ENCODE results near the gene USP35. TPM values are rescaled to one million over a fixed set of nuclear protein-coding genes. Genes with fewer than 3 reads are reported as not detected.
A peak's percentile ranks its signal among the peaks of the same experiment; 100 is the strongest.

The USP35 gene
- polyA plus RNA-seq, 2 of the 4 experiments (the other 2 are of a cell fraction) = 3.8 to 5.8 TPM

GRCh38 chr11:78194490-78194889, 5.8 kb downstream of the USP35 start:
- ChIA-PET POLR2A (no interaction called here), CTCF (interaction anchor here (2.1 kb wide), 1 partner anchor 370 kb away, joined by 5 read pairs; no protein-coding TSS in a partner anchor)
- FAIRE-seq (no peak), ATAC-seq (no peak), DNase-seq (ENCODE audit: low read depth in 1 of 2, low spot score in 1 of 2) (no peak)
- no peak overlapping the region for H3K27ac ChIP-seq
- no peak overlapping the region for H3K4me3 ChIP-seq
- WGBS (ENCODE audit: missing lambda C conversion rate) = 89% methylated on average over 3 of the region's 3 CpGs
- no peaks in the 10 kb centered on the region for H3K9me3 ChIP-seq
- peaks cover 15% of the 10 kb centered on the region for H3K4me1 ChIP-seq
- no peak overlapping the region for H3K4me2 ChIP-seq
- TF ChIP-seq POLR2A (IDR thresholded peaks at IDR 0.05; ENCODE audit: low read length) (no peak), KDM5A (IDR thresholded peaks at IDR 0.05) (no peak), ZFP36 (IDR thresholded peaks at IDR 0.05; ENCODE audit: borderline replicate concordance, partially characterized antibody) (no peak), ZSCAN20 (CRISPR knock-in tag; IDR thresholded peaks at IDR 0.05) (no peak), NFE2L2 (conservative IDR thresholded peaks at IDR 0.05; ENCODE audit: low read length) (no peak)

- Histone ChIP-seq H3K27ac (no peak overlapping the region), H3K4me1 (peaks cover 5% of the 10 kb centered on the region; the same call in 1 of the 3 replicates), H3K4me3 (no peak overlapping the region), H3K9me3 (no peaks in the 10 kb centered on the region), H3K4me2 (no peak overlapping the region)
- no peak for DNase-seq (ENCODE audit: low read depth in 1 of 2, low spot score in 1 of 2)
- ATAC-seq = no peak
- POLR2A ChIA-PET = no interaction called here
- FAIRE-seq = no peak
- TF ChIP-seq EHF (CRISPR knock-in tag; IDR thresholded peaks at IDR 0.05) (no peak), KDM1A (IDR thresholded peaks at IDR 0.05; ENCODE audit: low read depth) (peak; percentile 54; the same call in 1 of the 2 replicates), NFE2L2 (conservative IDR thresholded peaks at IDR 0.05; ENCODE audit: low read length) (no peak), HES2 (IDR thresholded peaks at IDR 0.05) (no peak), MAFK (IDR thresholded peaks at IDR 0.05; ENCODE audit: partially characterized antibody) (no peak), RCOR1 (IDR thresholded peaks at IDR 0.05; ENCODE audit: low read depth, low read length) (no peak), HEYL (CRISPR knock-in tag; IDR thresholded peaks at IDR 0.05) (no peak), NR3C1 (IDR thresholded peaks at IDR 0.05) (no peak), ZFP36 (IDR thresholded peaks at IDR 0.05; ENCODE audit: borderline replicate concordance, partially characterized antibody) (no peak)
- 95% methylated on average over 57 of the region's 60 CpGs for WGBS (ENCODE audit: missing lambda C conversion rate)
- CTCF ChIA-PET = no interaction called here
Measured at GRCh38 chr11:78195917-78196560, 7.3 kb downstream of the USP35 start.

- ChIA-PET POLR2A (no interaction called here), CTCF (no interaction called here)
- 96% methylated on average over 37 of the region's 40 CpGs for WGBS (ENCODE audit: missing lambda C conversion rate)
- DNase-seq (ENCODE audit: low read depth in 1 of 2, low spot score in 1 of 2) = no peak
- TF ChIP-seq ZSCAN20 (CRISPR knock-in tag; IDR thresholded peaks at IDR 0.05) = no peak
- TF ChIP-seq MAFK (IDR thresholded peaks at IDR 0.05; ENCODE audit: partially characterized antibody) = no peak
- TF ChIP-seq CHD2 (IDR thresholded peaks at IDR 0.05; ENCODE audit: low read length, partially characterized antibody) = no peak
- TF ChIP-seq CBX2 (IDR thresholded peaks at IDR 0.05; ENCODE audit: borderline replicate concordance, low read depth) = no peak
- TF ChIP-seq HOXB13 (CRISPR knock-in tag; IDR thresholded peaks at IDR 0.05; ENCODE audit: low read depth) = no peak
- TF ChIP-seq CEBPB (IDR thresholded peaks at IDR 0.05) = no peak
- no peak for TF ChIP-seq SREBF2 (IDR thresholded peaks at IDR 0.05)
- no peak for TF ChIP-seq HMGXB4 (CRISPR knock-in tag; IDR thresholded peaks at IDR 0.05; ENCODE audit: borderline replicate concordance)
- no peak for TF ChIP-seq HOXB5 (CRISPR knock-in tag; IDR thresholded peaks at IDR 0.05)
- no peak for TF ChIP-seq FOSB (CRISPR knock-in tag; IDR thresholded peaks at IDR 0.05)
- no peak for TF ChIP-seq USF2 (IDR thresholded peaks at IDR 0.05)
- Histone ChIP-seq H3K4me1 (peaks cover 5% of the 10 kb centered on the region; the same call in 1 of the 3 replicates), H3K9me3 (no peaks in the 10 kb centered on the region), H3K4me3 (no peak overlapping the region), H3K27ac (no peak overlapping the region), H3K4me2 (no peak overlapping the region)
- ATAC-seq = no peak
- no peak for FAIRE-seq
Measured at GRCh38 chr11:78196661-78197091, 8.0 kb downstream of the USP35 start.

Data from A549 (cell line).